ENCODE data around the gene RUNX2. TPM values are rescaled to one million over a fixed set of nuclear protein-coding genes. Genes with fewer than 3 reads are reported as not detected.
"Not testable (repeated sequence)": the region's sequence is repeated elsewhere in the genome, so short reads cannot be mapped to it uniquely, and the experiment has no call there.

Gene RUNX2
- total RNA-seq, 1 experiment from 2014 or later, result 13.7 TPM

- no peak for DNase-seq (ENCODE audit: low read depth)
Observed at GRCh38 chr6:45555981-45556771, 228.0 kb downstream of the RUNX2 start.

- no peak for DNase-seq (ENCODE audit: low read depth)
Observed at GRCh38 chr6:45556828-45557227, 228.7 kb downstream of the RUNX2 start.

GRCh38 chr6:45557454-45557853 lies 229.3 kb downstream of the RUNX2 start:
- DNase-seq (ENCODE audit: low read depth), result no peak

- DNase-seq (ENCODE audit: low read depth), result no peak
Observed at GRCh38 chr6:45558858-45559257, 230.7 kb downstream of the RUNX2 start.

GRCh38 chr6:45560321-45560820 lies 232.2 kb downstream of the RUNX2 start:
- not testable (repeated sequence) for DNase-seq (ENCODE audit: low read depth)

GRCh38 chr6:45562171-45562570 lies 234.0 kb downstream of the RUNX2 start:
- no peak for DNase-seq (ENCODE audit: low read depth)

GRCh38 chr6:45563041-45563440 lies 234.9 kb downstream of the RUNX2 start:
- DNase-seq (ENCODE audit: low read depth), result no peak

GRCh38 chr6:45563844-45564243 lies 235.7 kb downstream of the RUNX2 start:
- no peak for DNase-seq (ENCODE audit: low read depth)

GRCh38 chr6:45566882-45567281 lies 238.8 kb downstream of the RUNX2 start:
- peak; percentile 82 for DNase-seq (ENCODE audit: low read depth)

- DNase-seq (ENCODE audit: low read depth), result no peak
Observed at GRCh38 chr6:45567879-45568278, 239.7 kb downstream of the RUNX2 start.

GRCh38 chr6:45568626-45569025 lies 240.5 kb downstream of the RUNX2 start:
- no peak for DNase-seq (ENCODE audit: low read depth)

- peak; percentile 49 for DNase-seq (ENCODE audit: low read depth)
Observed at GRCh38 chr6:45569210-45569945, 241.2 kb downstream of the RUNX2 start.

GRCh38 chr6:45571159-45571558 lies 243.0 kb downstream of the RUNX2 start:
- DNase-seq (ENCODE audit: low read depth), result no peak

- no peak for DNase-seq (ENCODE audit: low read depth)
Observed at GRCh38 chr6:45572833-45573232, 244.7 kb downstream of the RUNX2 start.

GRCh38 chr6:45574014-45574461 lies 245.9 kb downstream of the RUNX2 start:
- no peak for DNase-seq (ENCODE audit: low read depth)

- no peak for DNase-seq (ENCODE audit: low read depth)
Observed at GRCh38 chr6:45574885-45575284, 246.8 kb downstream of the RUNX2 start.

GRCh38 chr6:45576648-45577624 lies 248.8 kb downstream of the RUNX2 start:
- no peak for DNase-seq (ENCODE audit: low read depth)

GRCh38 chr6:45577836-45578504 lies 249.8 kb downstream of the RUNX2 start:
- no peak for DNase-seq (ENCODE audit: low read depth)

GRCh38 chr6:45584127-45584526 lies 256.0 kb downstream of the RUNX2 start:
- DNase-seq (ENCODE audit: low read depth), result no peak

- no peak for DNase-seq (ENCODE audit: low read depth)
Observed at GRCh38 chr6:45586216-45587171, 258.4 kb downstream of the RUNX2 start.

Measured in Daoy (cell line).